GM21515 (cell line): ENCODE measurements around the gene ZSCAN29.
"Not testable (repeated sequence)": the region's sequence is repeated elsewhere in the genome, so short reads cannot be mapped to it uniquely, and the experiment has no call there.

ENCODE experiments used
- ATAC-seq: cut with Tn5 transposase; IDR thresholded peaks from one replicate; pipeline ENCODE4 v1.9.1; 2021; ENCODE audit not compliant: unreplicated experiment

Gene ZSCAN29

GRCh38 chr15:43370975-43371974, at the start of gene ZSCAN29, which contains the start of gene TUBGCP4:
TSS of gene ZSCAN29 (minus strand) at chr15:43371043. CDS start at chr15:43369913, 1,130 bp downstream.
TSS of gene TUBGCP4 (plus strand) at chr15:43371101. CDS start at chr15:43371355, 254 bp downstream.
- peak; percentile 83 for ATAC-seq

GRCh38 chr15:43420435-43420834, 49.6 kb upstream of the ZSCAN29 start:
- no peak for ATAC-seq

- no peak for ATAC-seq
Measured at GRCh38 chr15:43414196-43414595, 43.4 kb upstream of the ZSCAN29 start.

GRCh38 chr15:43412096-43412495, 41.3 kb upstream of the ZSCAN29 start:
- no peak for ATAC-seq

- no peak for ATAC-seq
Measured at GRCh38 chr15:43410572-43411214, 39.9 kb upstream of the ZSCAN29 start.

- ATAC-seq: no peak
Measured at GRCh38 chr15:43408789-43409188, 37.9 kb upstream of the ZSCAN29 start.

GRCh38 chr15:43406808-43407207, 36.0 kb upstream of the ZSCAN29 start:
- ATAC-seq: no peak

- no peak for ATAC-seq
Measured at GRCh38 chr15:43406189-43406588, 35.3 kb upstream of the ZSCAN29 start.

- ATAC-seq: no peak
Measured at GRCh38 chr15:43404130-43404529, 33.3 kb upstream of the ZSCAN29 start.

GRCh38 chr15:43403616-43404015, 32.8 kb upstream of the ZSCAN29 start:
- ATAC-seq: no peak

- no peak for ATAC-seq
Measured at GRCh38 chr15:43402255-43402654, 31.4 kb upstream of the ZSCAN29 start.

- ATAC-seq: not testable (repeated sequence)
Measured at GRCh38 chr15:43393592-43393991, 22.7 kb upstream of the ZSCAN29 start.

- ATAC-seq: no peak
Measured at GRCh38 chr15:43390723-43391122, 19.9 kb upstream of the ZSCAN29 start.

GRCh38 chr15:43383070-43383469, 12.2 kb upstream of the ZSCAN29 start:
- ATAC-seq: no peak

GRCh38 chr15:43382310-43382709, 11.5 kb upstream of the ZSCAN29 start:
- no peak for ATAC-seq

- ATAC-seq: no peak
Measured at GRCh38 chr15:43378601-43379000, 7.8 kb upstream of the ZSCAN29 start.

GRCh38 chr15:43376017-43376705, 5.3 kb upstream of the ZSCAN29 start:
- no peak for ATAC-seq

- peak; percentile 34 for ATAC-seq
Measured at GRCh38 chr15:43370310-43370974, 401 bp downstream of the ZSCAN29 start.

- ATAC-seq: no peak
Measured at GRCh38 chr15:43361313-43361903, 9.4 kb downstream of the ZSCAN29 start.

- ATAC-seq: no peak
Measured at GRCh38 chr15:43360821-43361220, 10.0 kb downstream of the ZSCAN29 start.
